HEK293T (cell line): Measurements from ENCODE around the gene C10orf71.

Experiments
- BHLHE40 ChIP-seq: fragments of 450-650 bp; IDR thresholded peaks from 2 replicates; pipeline ENCODE4 v1.6.1; 2016; ENCODE audit warnings: mild to moderate bottlenecking, moderate library complexity, borderline replicate concordance
- ELF4 ChIP-seq: fragments of 450-650 bp; IDR thresholded peaks from 2 replicates; pipeline ENCODE4 v1.6.1; 2017; ENCODE audit warnings: antibody characterized with exemption
- FOXA1 ChIP-seq: fragments of 450-650 bp; IDR thresholded peaks from 2 replicates; pipeline ENCODE4 v1.6.1; 2016; ENCODE audit warnings: mild to moderate bottlenecking
- FOXK2 ChIP-seq: fragments of 450-650 bp; IDR thresholded peaks from 2 replicates; pipeline ENCODE4 v1.6.1; 2016; ENCODE audit warnings: mild to moderate bottlenecking
- FOXM1 ChIP-seq: fragments of 450-650 bp; IDR thresholded peaks from 2 replicates; pipeline ENCODE4 v1.6.1; 2017; ENCODE audit warnings: mild to moderate bottlenecking, borderline replicate concordance
- HDGF ChIP-seq: fragments of 450-650 bp; IDR thresholded peaks from 2 replicates; pipeline ENCODE4 v1.6.1; 2017; ENCODE audit warnings: antibody characterized with exemption, borderline replicate concordance
- LEF1 ChIP-seq: fragments of 450-650 bp; IDR thresholded peaks from 2 replicates; pipeline ENCODE4 v1.6.1; 2017; ENCODE audit warnings: mild to moderate bottlenecking, borderline replicate concordance
- NFRKB ChIP-seq: fragments of 450-650 bp; IDR thresholded peaks from 2 replicates; pipeline ENCODE4 v1.6.1; 2016; ENCODE audit warnings: mild to moderate bottlenecking, moderate library complexity
- SP1 ChIP-seq: fragments of 450-650 bp; IDR thresholded peaks from 2 replicates; pipeline ENCODE4 v1.6.1; 2017
- SUZ12 ChIP-seq: fragments of 450-650 bp; IDR thresholded peaks from 2 replicates; pipeline ENCODE4 v1.6.1; 2016; ENCODE audit warnings: mild to moderate bottlenecking

- TF ChIP-seq LEF1 (no peak), BHLHE40 (no peak), ELF4 (no peak), SP1 (no peak), SUZ12 (no peak), FOXK2 (no peak), FOXA1 (no peak), NFRKB (no peak), FOXM1 (no peak), HDGF (no peak)
Observed at GRCh38 chr10:49260644-49261296, 38.2 kb upstream of the C10orf71 start.
